Breast epithelium (tissue), 4 donors: ENCODE results near the gene GAGE10. TPM values are rescaled to one million over a fixed set of nuclear protein-coding genes. Genes with fewer than 3 reads are reported as not detected.

Experiments
- DNase-seq, 2 donors: peaks; one replicate each; pipeline ENCODE4 v3.0.0-alpha.2; 2019; ENCODE audit warnings: low spot score in 2 of 2
- H3K27ac ChIP-seq, 2 donors: fragments of 200-600 bp; sonication (generic) in 1 of 2; one replicate each; pipeline ENCODE4 v1.5.1; 2016 to 2019; ENCODE audit warnings: mild to moderate bottlenecking in 1 of 2
- H3K27me3 ChIP-seq, 2 donors: fragments of 200-600 bp; sonication (generic) in 1 of 2; one replicate each; pipeline versions ENCODE4 v1.5.1 to v1.6.0; 2017 to 2019; ENCODE audit warnings: control low read depth in 1 of 2, mild to moderate bottlenecking in 1 of 2
- H3K36me3 ChIP-seq: fragments of 200-600 bp; one replicate; pipeline ENCODE4 v1.5.1; 2019
- H3K4me1 ChIP-seq, 2 donors: fragments of 200-600 bp; sonication (generic); one replicate each; pipeline ENCODE4 v1.5.1; 2016 to 2019; ENCODE audit warnings: control low read depth in 1 of 2
- H3K4me3 ChIP-seq, 3 donors: fragments of 200-600 bp; sonication (generic); 1 replicate in 2 of 3; 2 replicates in 1 of 3; pipeline ENCODE4 v1.5.1; 2016 to 2019; ENCODE audit warnings: mild to moderate bottlenecking in 3 of 3, moderate library complexity in 2 of 3
- H3K9me3 ChIP-seq, 2 donors: fragments of 200-600 bp; sonication (generic) in 1 of 2; one replicate each; pipeline ENCODE4 v1.5.1; 2016 to 2019; ENCODE audit warnings: control low read depth in 1 of 2
- CTCF ChIP-seq, 3 donors: fragments of 450-650 bp; IDR thresholded peaks; one replicate each; pipeline ENCODE4 v1.5.1; 2016 to 2017; ENCODE audit warnings: antibody characterized with exemption in 3 of 3, mild to moderate bottlenecking in 3 of 3, moderate library complexity in 3 of 3
- POLR2A ChIP-seq: fragments of 450-650 bp; IDR thresholded peaks from one replicate; pipeline ENCODE4 v1.6.1; 2016; ENCODE audit warnings: antibody characterized with exemption, mild to moderate bottlenecking, moderate library complexity
- POLR2AphosphoS5 ChIP-seq, 3 donors: sonication (generic); formaldehyde crosslinking; IDR thresholded peaks; one replicate each; pipeline ENCODE4 v1.6.1; 2017; ENCODE audit warnings: antibody characterized with exemption in 3 of 3
- intact Hi-C: fragments of 100-400 bp; cut with DNase I; formaldehyde crosslinking; loops from one replicate; pipeline ENCODE4 v1.15.1; 2023; ENCODE audit warnings: low total_unique reads
- total RNA-seq, 3 donors: library from RNA; depleted of rRNA; stranded (reverse); fragments of >200 nt; gene quantifications; one replicate each; pipeline ENCODE4 v1.1.0, GENCODE V29; 2016

Gene GAGE10
- total RNA-seq, 3 donors from 2014 or later: not detected

- TF ChIP-seq CTCF (IDR thresholded peaks at IDR 0.05) (no peak), POLR2AphosphoS5 (IDR thresholded peaks at IDR 0.05) (no peak), POLR2A (no peak)
- Histone ChIP-seq H3K27me3 (peaks cover 0 to 60% of the 10 kb centered on the region in 2 donors), H3K27ac (peak overlapping the region; percentile 33 to 56), H3K4me1 (no peaks in the 10 kb centered on the region), H3K9me3 (no peaks in the 10 kb centered on the region), H3K4me3 (no peak overlapping the region), H3K36me3 (no peaks in the 10 kb centered on the region)
- no peak for DNase-seq
- intact Hi-C loops: no loop called here
Observed at GRCh38 chrX:49277535-49277830, 26.0 kb upstream of the GAGE10 start.

- DNase-seq: no peak
- Histone ChIP-seq H3K4me3 (no peak overlapping the region), H3K4me1 (no peaks in the 10 kb centered on the region), H3K36me3 (no peaks in the 10 kb centered on the region), H3K27me3 (peaks cover 0 to 60% of the 10 kb centered on the region in 2 donors), H3K9me3 (no peaks in the 10 kb centered on the region), H3K27ac (no peak overlapping the region)
- no peak for TF ChIP-seq POLR2A
- TF ChIP-seq POLR2AphosphoS5 (IDR thresholded peaks at IDR 0.05): no peak
- TF ChIP-seq CTCF (IDR thresholded peaks at IDR 0.05): no peak
- intact Hi-C loops: no loop called here
Observed at GRCh38 chrX:49278081-49278480, 25.4 kb upstream of the GAGE10 start.

DNA sequence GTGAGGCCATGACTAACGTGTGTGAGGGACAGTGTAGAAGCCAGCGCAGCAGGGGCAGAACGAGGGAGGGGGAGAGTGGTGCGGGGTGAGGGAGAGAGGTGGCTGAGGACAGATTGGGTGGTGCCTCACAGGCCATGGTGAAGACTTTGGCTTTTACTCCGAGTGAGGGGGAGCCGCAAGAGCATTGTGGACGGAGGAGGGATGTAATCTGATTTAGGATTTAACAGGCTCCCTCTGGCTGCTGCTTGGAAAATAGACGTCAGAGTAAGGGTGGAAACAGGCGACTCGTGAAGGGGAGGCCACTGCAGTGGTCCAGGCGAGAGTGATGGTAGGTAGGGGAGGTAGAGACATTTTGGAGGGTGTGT lies 20.8 kb upstream of the GAGE10 start:
- intact Hi-C loops: no loop called here

DNA sequence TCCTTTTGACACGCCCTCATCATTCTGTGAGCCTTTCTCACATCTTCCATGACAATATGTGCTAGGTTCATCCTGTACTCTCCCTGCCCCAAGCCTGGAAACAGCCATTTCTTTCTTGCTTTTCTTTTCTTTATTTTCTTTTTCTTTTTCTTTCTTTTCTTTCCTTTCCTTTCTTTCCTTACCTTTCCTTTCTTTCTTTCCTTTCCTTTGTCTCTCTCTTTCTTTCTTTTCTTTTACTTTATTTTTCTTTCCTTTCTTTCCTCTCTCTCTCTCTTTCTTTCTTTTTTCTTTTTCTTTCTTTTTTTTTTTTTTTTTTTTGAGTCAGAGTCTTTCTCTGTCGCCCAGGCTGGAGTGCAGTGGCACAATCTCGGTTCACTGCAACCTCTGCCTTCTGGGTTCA lies 19.2 kb upstream of the GAGE10 start:
- intact Hi-C loops: no loop called here
- Histone ChIP-seq H3K36me3 (no peaks in the 10 kb centered on the region), H3K4me3 (no peak overlapping the region), H3K27me3 (peaks cover 0 to 45% of the 10 kb centered on the region in 2 donors), H3K27ac (no peak overlapping the region), H3K4me1 (no peaks in the 10 kb centered on the region), H3K9me3 (no peaks in the 10 kb centered on the region)
- TF ChIP-seq POLR2A (no peak), CTCF (IDR thresholded peaks at IDR 0.05) (no peak), POLR2AphosphoS5 (IDR thresholded peaks at IDR 0.05) (no peak)
- no peak for DNase-seq

More for the DNA sequence above, 20.8 kb upstream of the GAGE10 start:
- no peak for TF ChIP-seq CTCF (IDR thresholded peaks at IDR 0.05)
- no peak for TF ChIP-seq POLR2A
- no peak for TF ChIP-seq POLR2AphosphoS5 (IDR thresholded peaks at IDR 0.05)
- DNase-seq: no peak
- Histone ChIP-seq H3K27me3 (peaks cover 0 to 49% of the 10 kb centered on the region in 2 donors), H3K9me3 (no peaks in the 10 kb centered on the region), H3K4me3 (no peak overlapping the region), H3K27ac (no peak overlapping the region), H3K36me3 (no peaks in the 10 kb centered on the region), H3K4me1 (no peaks in the 10 kb centered on the region)

- TF ChIP-seq CTCF (IDR thresholded peaks at IDR 0.05) (no peak), POLR2AphosphoS5 (IDR thresholded peaks at IDR 0.05) (no peak), POLR2A (no peak)
Observed at GRCh38 chrX:49286136-49286535, 17.3 kb upstream of the GAGE10 start.

More at GRCh38 chrX:49286136-49286535, 17.3 kb upstream of the GAGE10 start:
- DNase-seq: no peak
- H3K9me3 ChIP-seq: no peaks in the 10 kb centered on the region
- peaks cover 0 to 43% of the 10 kb centered on the region in 2 donors for H3K27me3 ChIP-seq
- no peaks in the 10 kb centered on the region for H3K36me3 ChIP-seq
- H3K27ac ChIP-seq: no peak overlapping the region
- H3K4me3 ChIP-seq: no peak overlapping the region
- intact Hi-C loops: no loop called here
- H3K4me1 ChIP-seq: no peaks in the 10 kb centered on the region
